Endothelial cell of umbilical vein (primary cell): ENCODE measurements around the gene CRISPLD2. TPM values are rescaled to one million over a fixed set of nuclear protein-coding genes. Genes with fewer than 3 reads are reported as not detected.

ENCODE experiments used
- BruUV-seq: library from RNA; stranded (reverse); fragments of 400-500 nt; replicated peaks from 2 replicates; lab custom pipeline; 2021; lab: Mats Ljungman, UMichigan
- CTCF ChIA-PET: fragments of 300-600, 350-600 bp; sonication (Branson Sonifier 250); formaldehyde crosslinking; loops from one replicate; lab custom pipeline; 2021; ENCODE audit warnings: antibody characterized with exemption, inconsistent platforms; lab: Charles Lee
- POLR2A ChIA-PET: fragments of 300-600, 350-600 bp; sonication (Branson Sonifier 250); formaldehyde crosslinking; loops from one replicate; lab custom pipeline; 2021; ENCODE audit warnings: antibody characterized with exemption, inconsistent platforms; lab: Charles Lee
- DNase-seq: peaks from one replicate; pipeline ENCODE4 v3.0.0-alpha.2; 2011; ENCODE audit warnings: low read depth, low spot score
- FAIRE-seq: peaks from 2 replicates; lab custom pipeline; 2011; peaks lifted over from hg19 to GRCh38; lab: Jason Lieb, UNC
- H2AFZ ChIP-seq: 2 replicates; pipeline ENCODE4 v1.6.0; 2012; ENCODE audit warnings: low read depth, low read length, control low read depth, inconsistent platforms
- H3K27ac ChIP-seq: 2 replicates; pipeline ENCODE4 v1.5.1; 2011; ENCODE audit warnings: low read depth, mild to moderate bottlenecking, control low read depth, low read length, moderate library complexity; ENCODE audit not compliant: insufficient read depth
- H3K27me3 ChIP-seq, 2 experiments: 2 replicates each; pipeline versions ENCODE4 v1.6.0 to v1.6.1; 2011; ENCODE audit warnings: low read length in 2 of 2, mixed read lengths in 1 of 2; ENCODE audit not compliant: control insufficient read depth in 2 of 2, insufficient read depth in 2 of 2
- H3K36me3 ChIP-seq, 2 experiments: 2 replicates in 1 of 2; 3 replicates in 1 of 2; pipeline ENCODE4 v1.5.1; 2011; ENCODE audit warnings: low read length in 2 of 2, mild to moderate bottlenecking in 1 of 2, moderate library complexity in 1 of 2; ENCODE audit not compliant: control insufficient read depth in 2 of 2, insufficient read depth in 2 of 2; ENCODE audit errors: extremely low read depth in 1 of 2
- H3K4me1 ChIP-seq: 3 replicates; pipeline ENCODE4 v1.5.1; 2011; ENCODE audit warnings: mild to moderate bottlenecking, low read length; ENCODE audit not compliant: control insufficient read depth, insufficient read depth; ENCODE audit errors: extremely low read depth
- H3K4me2 ChIP-seq: 2 replicates; pipeline ENCODE4 v1.6.1; 2011; ENCODE audit warnings: low read length, control low read depth, mixed read lengths; ENCODE audit not compliant: insufficient read depth
- H3K4me3 ChIP-seq, 3 experiments: fragments of 200-600 bp in 1 of 3; sonication (generic), shearing (Covaris generic) in 1 of 3; replicated peaks in 1 of 3; 2 replicates each; pipeline ENCODE4 v1.5.1; 2011 to 2016; ENCODE audit warnings: control low read depth in 3 of 3, low read length in 3 of 3, mild to moderate bottlenecking in 2 of 3, inconsistent platforms in 1 of 3, low read depth in 1 of 3, moderate library complexity in 1 of 3; ENCODE audit not compliant: insufficient read depth in 1 of 3
- H3K79me2 ChIP-seq: 2 replicates; pipeline ENCODE4 v1.6.0; 2012; ENCODE audit warnings: low read length, inconsistent platforms; ENCODE audit not compliant: control insufficient read depth, insufficient read depth
- H3K9ac ChIP-seq: replicated peaks from 2 replicates; pipeline ENCODE3; 2011; ENCODE audit warnings: low read length, control low read depth; ENCODE audit not compliant: insufficient read depth; ENCODE audit errors: extremely low read depth
- H3K9me1 ChIP-seq: replicated peaks from 3 replicates; pipeline ENCODE4 v1.6.0; 2011; ENCODE audit warnings: mild to moderate bottlenecking, low read length; ENCODE audit not compliant: control insufficient read depth, insufficient read depth; ENCODE audit errors: extremely low read depth
- H3K9me3 ChIP-seq: replicated peaks from 2 replicates; pipeline ENCODE4 v1.5.1; 2012; ENCODE audit warnings: low read length, inconsistent platforms; ENCODE audit not compliant: control insufficient read depth, insufficient read depth
- H4K20me1 ChIP-seq: replicated peaks from 2 replicates; pipeline ENCODE3; 2011; ENCODE audit warnings: mild to moderate bottlenecking, low read length; ENCODE audit not compliant: control insufficient read depth, insufficient read depth; ENCODE audit errors: extremely low read depth
- CTCF ChIP-seq, 2 donors: IDR thresholded peaks; 1 replicate in 1 of 2; 2 replicates in 1 of 2; pipeline ENCODE4 v1.5.1; 2011; ENCODE audit warnings: low read length in 2 of 2, mild to moderate bottlenecking in 2 of 2, moderate library complexity in 2 of 2, control low read depth in 1 of 2, inconsistent platforms in 1 of 2, low read depth in 1 of 2; ENCODE audit not compliant: insufficient read depth in 1 of 2; ENCODE audit errors: extremely low read depth in 1 of 2
- EZH2 ChIP-seq: IDR thresholded peaks from 2 replicates; pipeline ENCODE4 v1.6.1; 2012; ENCODE audit warnings: borderline replicate concordance, low read depth, mild to moderate bottlenecking, moderate library complexity, low read length, inconsistent platforms; ENCODE audit not compliant: severe bottlenecking
- FOS ChIP-seq: IDR thresholded peaks from 2 replicates; pipeline ENCODE4 v1.6.1; 2011; ENCODE audit warnings: mild to moderate bottlenecking, low read length, moderate library complexity, borderline replicate concordance; ENCODE audit not compliant: insufficient read depth
- GATA2 ChIP-seq: IDR thresholded peaks from 2 replicates; pipeline ENCODE4 v1.7.0; 2011; ENCODE audit warnings: low read depth, mild to moderate bottlenecking, moderate library complexity, mixed read lengths, low read length; ENCODE audit not compliant: insufficient read length, insufficient read depth
- JUN ChIP-seq: IDR thresholded peaks from 2 replicates; pipeline ENCODE4 v1.6.1; 2011; ENCODE audit warnings: borderline replicate concordance, low read depth; ENCODE audit not compliant: insufficient read length, insufficient read depth
- MYC ChIP-seq: IDR thresholded peaks from one replicate; pipeline ENCODE4 v1.6.1; 2011; ENCODE audit warnings: mild to moderate bottlenecking, low read depth, low read length
- POLR2A ChIP-seq: IDR thresholded peaks from 2 replicates; pipeline ENCODE4 v1.6.1; 2012; ENCODE audit warnings: low read depth, mild to moderate bottlenecking, control low read depth, low read length
- POLR2AphosphoS5 ChIP-seq: IDR thresholded peaks from 2 replicates; pipeline ENCODE4 v1.6.1; 2012; ENCODE audit warnings: low read depth, mild to moderate bottlenecking, control low read depth, low read length, moderate library complexity; ENCODE audit not compliant: insufficient read depth
- dilution Hi-C: fragments of 300-500 bp; cut with MboI; formaldehyde crosslinking; loops from one replicate; pipeline ENCODE4 v1.15.0; 2019; ENCODE audit warnings: low sequenced_read_pairs; ENCODE audit not compliant: extremely low pct_ligation_motif_present
- intact Hi-C: fragments of 100-400 bp; cut with micrococcal nuclease; formaldehyde crosslinking; loops from one replicate; pipeline ENCODE4 v1.10.0; 2022
- polyA plus RNA-seq, 4 experiments: library from polyadenylated mRNA; depleted of rRNA in 3 of 4; stranded (reverse) in 3 of 4; unstranded in 1 of 4; fragments of >200 nt; gene quantifications; 2 replicates each; pipeline versions ENCODE4 v1.2.1 to v1.2.3, GENCODE V29; 2011 to 2012; ENCODE audit warnings: missing spikeins in 1 of 4
- total RNA-seq: library from RNA; stranded (reverse); gene quantifications from 2 replicates; pipeline ENCODE4 v1.2.3, GENCODE V29; 2021
- TF ChIP-seq, protein P1 (sequence below): IDR thresholded peaks from 2 replicates; pipeline ENCODE4 v1.6.1; 2011; ENCODE audit not compliant: insufficient read depth, insufficient read length

Gene CRISPLD2
- total and polyA plus RNA-seq, 2 donors (not counting 3 experiments of a cell fraction or from before 2014, with no cell fraction given): 0.14 to 0.73 TPM

DNA sequence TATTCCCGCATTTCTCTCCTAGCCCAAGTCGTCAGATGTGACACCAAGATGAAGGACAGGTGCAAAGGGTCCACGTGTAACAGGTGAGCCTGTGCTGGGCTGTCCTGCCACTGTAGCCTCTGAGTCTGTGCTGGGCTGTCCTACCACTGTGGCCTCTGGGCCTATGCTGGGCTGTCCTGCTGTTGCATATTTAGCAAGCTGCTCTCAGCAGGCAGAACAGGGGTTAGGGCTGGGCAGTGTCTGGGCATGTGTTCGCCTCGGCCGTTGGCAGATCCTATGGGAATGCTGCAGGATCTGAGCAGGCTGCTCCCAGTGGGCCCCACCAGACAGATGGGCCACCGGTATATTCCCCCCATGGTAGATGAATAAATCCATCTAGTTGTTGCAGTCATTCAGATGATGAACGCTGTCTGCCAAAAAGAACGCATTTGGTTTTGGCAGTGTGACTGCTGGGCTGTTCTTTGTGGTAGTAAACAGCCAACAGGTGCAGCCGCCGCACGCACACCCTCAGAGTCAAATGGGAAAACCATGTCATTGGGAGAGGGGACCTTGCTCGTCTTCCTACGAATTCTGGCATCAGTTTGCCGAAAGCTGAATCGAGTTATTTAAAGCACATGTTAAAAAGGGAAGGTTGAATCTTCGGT lies 49.2 kb downstream of the CRISPLD2 start:
- no TSS peak for BruUV-seq

More for the DNA sequence above, 49.2 kb downstream of the CRISPLD2 start:
- Histone ChIP-seq H4K20me1 (no peaks in the 10 kb centered on the region), H3K4me2 (no peak overlapping the region), H3K27me3 (peaks cover 0 to 3% of the 10 kb centered on the region in 2 experiments), H3K9ac (no peak overlapping the region), H3K4me1 (no peaks in the 10 kb centered on the region), H3K4me3 (no peak overlapping the region), H3K9me1 (no peaks in the 10 kb centered on the region), H3K36me3 (no peaks in the 10 kb centered on the region), H2AFZ (no peak overlapping the region), H3K27ac (no peak overlapping the region), H3K79me2 (no peaks in the 10 kb centered on the region), H3K9me3 (no peaks in the 10 kb centered on the region)
- TF ChIP-seq POLR2AphosphoS5: no peak
- no peak for TF ChIP-seq POLR2A
- no peak for TF ChIP-seq MYC
- TF ChIP-seq CTCF (IDR thresholded peaks at IDR 0.05; ENCODE audit: extremely low read depth in 1 of 2, insufficient read depth in 1 of 2, low read depth in 1 of 2, low read length in 2 of 2): no peak
- no peak for TF ChIP-seq GATA2
- no peak for TF ChIP-seq EZH2
- TF ChIP-seq, protein P1, sequence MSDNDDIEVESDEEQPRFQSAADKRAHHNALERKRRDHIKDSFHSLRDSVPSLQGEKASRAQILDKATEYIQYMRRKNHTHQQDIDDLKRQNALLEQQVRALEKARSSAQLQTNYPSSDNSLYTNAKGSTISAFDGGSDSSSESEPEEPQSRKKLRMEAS: no peak
- TF ChIP-seq JUN: no peak
- TF ChIP-seq FOS: no peak
- DNase-seq (no peak), FAIRE-seq (no peak)
- POLR2A ChIA-PET: no interaction called here
- intact Hi-C loops: no loop called here
- dilution Hi-C loops: no loop called here
- CTCF ChIA-PET: no interaction called here
